Measurements from ENCODE around the gene GABRB1.

GRCh38 chr4:47068986-47069385, 37.6 kb downstream of the GABRB1 start:
- TF ChIP-seq RAD21 (IDR thresholded peaks at IDR 0.05; ENCODE audit: low read depth) (no peak), POLR2AphosphoS5 (IDR thresholded peaks at IDR 0.05; ENCODE audit: low read depth, low read length) (no peak), CTCF (IDR thresholded peaks at IDR 0.05 in 2 of 3, conservative IDR thresholded peaks at IDR 0.05 in 1 of 3; ENCODE audit: borderline replicate concordance in 1 of 3, insufficient read depth in 1 of 3, low read depth in 2 of 3, low read length in 2 of 3) (no peak), MAX (IDR thresholded peaks at IDR 0.05) (no peak), YY1 (IDR thresholded peaks at IDR 0.05; ENCODE audit: extremely low read depth, insufficient replicate concordance, low read depth, low read length) (no peak), CEBPB (IDR thresholded peaks at IDR 0.05; ENCODE audit: low read depth) (no peak), SP1 (IDR thresholded peaks at IDR 0.05; ENCODE audit: low read depth) (no peak), EZH2 (IDR thresholded peaks at IDR 0.05) (no peak), ZNF274 (IDR thresholded peaks at IDR 0.05; ENCODE audit: low read depth, low read length) (no peak), POLR2A (IDR thresholded peaks at IDR 0.05; ENCODE audit: borderline replicate concordance, extremely low read depth, insufficient read depth, insufficient read length) (no peak), ELF1 (IDR thresholded peaks at IDR 0.05; ENCODE audit: borderline replicate concordance, low read depth) (no peak), EGR1 (IDR thresholded peaks at IDR 0.05; ENCODE audit: low read depth) (no peak), SRF (IDR thresholded peaks at IDR 0.05; ENCODE audit: low read depth) (no peak), JUND (IDR thresholded peaks at IDR 0.05) (no peak)

Data from HCT116 (cell line).